HCT116 (cell line): Measurements from ENCODE around the gene TBC1D16. TPM values are rescaled to one million over a fixed set of nuclear protein-coding genes. Genes with fewer than 3 reads are reported as not detected.

Experiments used
- ATAC-seq: fragments of 200-7000 bp; cut with Tn5 transposase; 2 replicates; pipeline ENCODE4 v1.9.1; 2020; ENCODE audit warnings: mild to moderate bottlenecking, moderate library complexity
- BruUV-seq: library from RNA; stranded (reverse); fragments of 400-500 nt; replicated peaks from 2 replicates; lab custom pipeline; 2021; lab: Mats Ljungman, UMichigan
- CTCF ChIA-PET: fragments of 300-600 bp; sonication (Branson Sonifier 250); formaldehyde crosslinking; loops from one replicate; lab custom pipeline; 2021; ENCODE audit warnings: antibody characterized with exemption; lab: Charles Lee
- POLR2A ChIA-PET: fragments of 300-600, 350-600 bp; sonication (Branson Sonifier 250); formaldehyde crosslinking; loops from one replicate; lab custom pipeline; 2021; ENCODE audit warnings: antibody characterized with exemption; lab: Charles Lee
- RAD21 ChIA-PET, 2 experiments: fragments of 300-600 bp; sonication (Branson Sonifier 250); formaldehyde crosslinking; loops; one replicate each; lab custom pipeline; 2023; ENCODE audit warnings: low total read pairs in 2 of 2; ENCODE audit not compliant: uncharacterized antibody in 2 of 2, unreplicated experiment in 2 of 2, low non-redundant PET in 1 of 2; lab: Charles Lee
- DNase-seq: peaks from one replicate; pipeline ENCODE4 v3.0.0-alpha.2; 2010; ENCODE audit warnings: low read depth, low spot score
- H2AFZ ChIP-seq: fragments of 200-600 bp; shearing (Covaris generic), sonication (generic); 2 replicates; pipeline ENCODE4 v1.6.1; 2017; ENCODE audit warnings: low read depth, mixed run types, mixed read lengths, antibody characterized with exemption, low read length; ENCODE audit not compliant: poor library complexity, severe bottlenecking
- H3K27ac ChIP-seq: 2 replicates; pipeline ENCODE4 v1.5.1; 2012; ENCODE audit warnings: low read depth, low read length
- H3K27me3 ChIP-seq: fragments of 200-600 bp; sonication (generic); 2 replicates; pipeline ENCODE4 v1.6.1; 2016; ENCODE audit warnings: mixed run types, low read length, mixed read lengths; ENCODE audit not compliant: insufficient read depth
- H3K36me3 ChIP-seq, 2 experiments: fragments of 200-500 bp in 1 of 2; fragments of 200-600 bp in 1 of 2; sonication (Bioruptor generic) in 1 of 2; sonication (generic) in 1 of 2; 2 replicates each; pipeline versions ENCODE4 v1.5.1 to v1.6.1; 2014 to 2016; ENCODE audit warnings: low read length in 2 of 2, inconsistent platforms in 1 of 2, mixed read lengths in 1 of 2, mixed run types in 1 of 2; ENCODE audit not compliant: insufficient read depth in 2 of 2, control insufficient read depth in 1 of 2
- H3K4me1 ChIP-seq, 2 experiments: fragments of 200-600 bp in 1 of 2; sonication (generic) in 1 of 2; 2 replicates each; pipeline versions ENCODE4 v1.5.1 to v1.6.1; 2012 to 2017; ENCODE audit warnings: low read length in 2 of 2, inconsistent platforms in 1 of 2, mild to moderate bottlenecking in 1 of 2, mixed read lengths in 1 of 2, mixed run types in 1 of 2, moderate library complexity in 1 of 2; ENCODE audit not compliant: insufficient read depth in 2 of 2, control insufficient read depth in 1 of 2
- H3K4me2 ChIP-seq: fragments of 200-600 bp; sonication (generic); 2 replicates; pipeline ENCODE4 v1.6.1; 2017; ENCODE audit warnings: mixed run types, low read length, mixed read lengths
- H3K4me3 ChIP-seq, 2 experiments: fragments of 200-600 bp in 1 of 2; sonication (generic) in 1 of 2; replicated peaks in 1 of 2; 2 replicates each; pipeline ENCODE4 v1.5.1; 2011 to 2016; ENCODE audit warnings: low read length in 2 of 2, control low read depth in 1 of 2, low read depth in 1 of 2, mild to moderate bottlenecking in 1 of 2, mixed read lengths in 1 of 2, mixed run types in 1 of 2
- H3K79me2 ChIP-seq: fragments of 200-600 bp; sonication (generic); 2 replicates; pipeline ENCODE4 v1.6.1; 2017; ENCODE audit warnings: mild to moderate bottlenecking, mixed run types, low read length, moderate library complexity, mixed read lengths; ENCODE audit not compliant: insufficient read depth
- H3K9ac ChIP-seq: fragments of 200-600 bp; sonication (generic); 2 replicates; pipeline ENCODE4 v1.6.1; 2016; ENCODE audit warnings: low read length, mixed read lengths
- H3K9me2 ChIP-seq: fragments of 200-600 bp; sonication (generic), shearing (Covaris generic); 2 replicates; pipeline ENCODE4 v1.6.1; 2017; ENCODE audit warnings: mixed run types, mild to moderate bottlenecking, moderate library complexity; ENCODE audit not compliant: insufficient read depth
- H3K9me3 ChIP-seq, 2 experiments: fragments of 200-500 bp in 1 of 2; fragments of 200-600 bp in 1 of 2; sonication (Bioruptor generic) in 1 of 2; sonication (generic) in 1 of 2; 2 replicates each; pipeline ENCODE4 v1.6.1; 2014 to 2017; ENCODE audit warnings: low read length in 2 of 2, mixed read lengths in 2 of 2, inconsistent platforms in 1 of 2, low read depth in 1 of 2, mild to moderate bottlenecking in 1 of 2, mixed run types in 1 of 2, moderate library complexity in 1 of 2; ENCODE audit not compliant: control insufficient read depth in 1 of 2, insufficient read depth in 1 of 2
- H4K20me1 ChIP-seq: fragments of 200-600 bp; sonication (generic), shearing (Covaris generic); 2 replicates; pipeline ENCODE4 v1.6.1; 2017; ENCODE audit warnings: mixed run types, mild to moderate bottlenecking, moderate library complexity; ENCODE audit not compliant: insufficient read depth
- EGR1 ChIP-seq: IDR thresholded peaks from 2 replicates; pipeline ENCODE4 v1.6.1; 2012; ENCODE audit warnings: low read depth
- MAX ChIP-seq: IDR thresholded peaks from 2 replicates; pipeline ENCODE4 v1.6.1; 2012
- REST ChIP-seq: IDR thresholded peaks from 2 replicates; pipeline ENCODE4 v1.6.1; 2012; ENCODE audit warnings: low read depth
- intact Hi-C: fragments of 100-400 bp; cut with micrococcal nuclease; formaldehyde crosslinking; loops from 2 replicates; pipeline ENCODE4 v1.10.0; 2022
- total RNA-seq: library from RNA; stranded (reverse); gene quantifications from one replicate; pipeline ENCODE4 v1.2.1, GENCODE V29; 2021; ENCODE audit not compliant: unreplicated experiment

TBC1D16 gene
- total RNA-seq, 1 experiment from 2014 or later: 31.1 TPM

GRCh38 chr17:79985361-79985942 is 50.2 kb downstream of the TBC1D16 start:
- Histone ChIP-seq H3K4me1 (peaks cover 57 to 62% of the 10 kb centered on the region in 2 experiments), H3K9me3 (no peaks in the 10 kb centered on the region), H3K27ac (no peak overlapping the region), H2AFZ (no peak overlapping the region), H3K9ac (no peak overlapping the region), H3K9me2 (no peaks in the 10 kb centered on the region), H3K36me3 (no peaks in the 10 kb centered on the region), H3K27me3 (no peaks in the 10 kb centered on the region), H3K4me2 (no peak overlapping the region), H3K79me2 (0 out of 2 replicates have a peak, but pooled peaks cover 5% of the 10 kb centered on the region)
- intact Hi-C loops: loop anchor here (5.0 kb wide), 2 partner anchors 68 to 133 kb away; no protein-coding TSS in a partner anchor
- ATAC-seq: no peak
- ChIA-PET CTCF (interaction anchor here (1.0 to 1.7 kb wide), 4 partner anchors 9 to 146 kb away, joined by 3 to 6 read pairs (median 4); partner anchors contain the start of gene CBX4), RAD21 (interaction anchor here in 1 of 2 experiments (0.7 kb wide), 1 partner anchor 102 kb away, joined by 3 read pairs; no protein-coding TSS in a partner anchor)
- no peak for DNase-seq
- TF ChIP-seq MAX (no peak), EGR1 (no peak), REST (no peak)
- TF ChIP-seq, all 23 proteins: peak for 0
- no peaks in the 10 kb centered on the region for H4K20me1 ChIP-seq
- H3K4me3 ChIP-seq: no peak overlapping the region
- POLR2A ChIA-PET: interaction anchor here (1.3 kb wide), 1 partner anchor 9 kb away, joined by 3 read pairs; no protein-coding TSS in a partner anchor
- no TSS peak for BruUV-seq
